AG09319 (cell line): Measurements from ENCODE around the gene RNF112.

ENCODE experiments used
- DNase-seq: peaks from one replicate; pipeline ENCODE4 v3.0.0-alpha.2; 2010; ENCODE audit warnings: low read depth; ENCODE audit errors: extremely low read depth
- TF ChIP-seq, protein P1 (sequence below): IDR thresholded peaks from 2 replicates; pipeline ENCODE4 v1.5.1; 2011; ENCODE audit warnings: low read depth, mild to moderate bottlenecking, inconsistent platforms, low read length, moderate library complexity

The RNF112 gene

GRCh38 chr17:19386051-19386929 lies 24.7 kb upstream of the RNF112 start:
- peak; percentile 48 for DNase-seq
- TF ChIP-seq, protein P1, sequence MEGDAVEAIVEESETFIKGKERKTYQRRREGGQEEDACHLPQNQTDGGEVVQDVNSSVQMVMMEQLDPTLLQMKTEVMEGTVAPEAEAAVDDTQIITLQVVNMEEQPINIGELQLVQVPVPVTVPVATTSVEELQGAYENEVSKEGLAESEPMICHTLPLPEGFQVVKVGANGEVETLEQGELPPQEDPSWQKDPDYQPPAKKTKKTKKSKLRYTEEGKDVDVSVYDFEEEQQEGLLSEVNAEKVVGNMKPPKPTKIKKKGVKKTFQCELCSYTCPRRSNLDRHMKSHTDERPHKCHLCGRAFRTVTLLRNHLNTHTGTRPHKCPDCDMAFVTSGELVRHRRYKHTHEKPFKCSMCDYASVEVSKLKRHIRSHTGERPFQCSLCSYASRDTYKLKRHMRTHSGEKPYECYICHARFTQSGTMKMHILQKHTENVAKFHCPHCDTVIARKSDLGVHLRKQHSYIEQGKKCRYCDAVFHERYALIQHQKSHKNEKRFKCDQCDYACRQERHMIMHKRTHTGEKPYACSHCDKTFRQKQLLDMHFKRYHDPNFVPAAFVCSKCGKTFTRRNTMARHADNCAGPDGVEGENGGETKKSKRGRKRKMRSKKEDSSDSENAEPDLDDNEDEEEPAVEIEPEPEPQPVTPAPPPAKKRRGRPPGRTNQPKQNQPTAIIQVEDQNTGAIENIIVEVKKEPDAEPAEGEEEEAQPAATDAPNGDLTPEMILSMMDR = no peak

DNA sequence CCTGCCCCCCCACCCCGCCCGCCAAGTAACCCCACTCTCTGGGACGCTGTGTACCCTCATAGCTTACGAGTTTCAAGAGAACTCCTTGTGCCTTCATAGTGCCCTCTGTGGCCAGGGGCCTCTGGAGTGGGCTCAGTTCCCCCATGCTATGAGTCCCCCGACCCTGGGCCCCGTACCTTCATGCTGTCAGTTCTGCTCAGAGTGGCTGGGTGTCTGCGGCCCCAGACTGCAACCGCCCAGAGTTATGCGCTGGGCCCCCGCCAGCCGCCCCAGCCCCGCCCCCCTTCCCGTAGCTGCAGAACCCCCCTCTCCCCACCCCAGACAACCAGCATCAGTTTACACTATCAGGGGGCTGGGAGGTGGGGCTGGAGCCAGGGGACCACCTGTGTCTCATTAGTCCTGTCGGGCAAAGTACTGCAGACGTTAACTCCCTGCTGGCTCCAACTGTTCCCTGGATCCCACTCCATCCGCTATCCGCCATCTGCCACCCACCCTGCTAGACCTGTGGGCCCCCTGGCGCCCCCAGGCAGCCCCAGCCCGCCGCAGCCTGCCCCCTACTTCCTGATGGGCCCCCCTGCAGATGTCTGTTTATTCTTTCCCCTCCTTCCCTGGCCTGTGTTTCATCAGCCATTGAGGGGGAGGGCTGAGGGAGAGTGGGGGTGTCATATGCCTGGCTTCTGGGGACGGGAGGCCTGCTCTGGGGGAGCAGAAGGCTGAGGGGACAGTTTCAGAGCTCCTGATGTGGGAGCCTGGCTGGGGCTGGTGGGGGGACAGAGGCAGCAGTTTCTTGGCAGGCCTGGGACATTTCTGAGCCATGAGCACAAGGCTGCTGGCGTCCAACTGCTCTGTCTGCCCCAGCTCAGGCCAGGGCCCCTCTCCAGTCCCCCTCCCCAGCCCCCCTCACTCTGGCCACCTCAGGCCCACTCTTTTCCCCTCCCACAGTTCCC lies 23.8 kb upstream of the RNF112 start, which contains the start of gene MFAP4:
Gene MFAP4 (minus strand): TSS at position 217 of the 947 bp plus-strand sequence. CDS start 35 bp downstream, at position 182.
- peak; percentile 91 for DNase-seq
- TF ChIP-seq, protein P1 = no peak

GRCh38 chr17:19387921-19388521 lies 23.0 kb upstream of the RNF112 start:
- TF ChIP-seq, protein P1 = no peak
- DNase-seq = peak; percentile 53

GRCh38 chr17:19388791-19389785 lies 21.9 kb upstream of the RNF112 start:
- TF ChIP-seq, protein P1 = no peak
- DNase-seq = no peak

- TF ChIP-seq, protein P1 = no peak
- no peak for DNase-seq
Observed at GRCh38 chr17:19390951-19391350, 20.1 kb upstream of the RNF112 start.

- no peak for DNase-seq
- TF ChIP-seq, protein P1 = no peak
Observed at GRCh38 chr17:19391432-19391831, 19.6 kb upstream of the RNF112 start.
